ENCODE data around the gene INMT. TPM values are rescaled to one million over a fixed set of nuclear protein-coding genes. Genes with fewer than 3 reads are reported as not detected.

Gene INMT
- total RNA-seq, 4 donors from 2014 or later, result 1.7 to 6.8 (median 4.5) TPM

GRCh38 chr7:30738026-30738915 is 13.7 kb upstream of the INMT start:
- no peak for DNase-seq (ENCODE audit: low spot score in 2 of 2)
- WGBS, 2 donors, result 84 to 88% methylated on average over 6 of the region's 6 CpGs
- H3K4me3 ChIP-seq (ENCODE audit: low read depth, poor library complexity, severe bottlenecking), result no peak overlapping the region
- TF ChIP-seq CTCF (IDR thresholded peaks at IDR 0.05) (no peak), POLR2A (IDR thresholded peaks at IDR 0.05) (no peak)
- intact Hi-C loops (cut with DNase I; ENCODE audit: low total_unique reads), result no loop called here

GRCh38 chr7:30739691-30740090 is 12.2 kb upstream of the INMT start:
- no peak for DNase-seq (ENCODE audit: low spot score in 2 of 2)
- H3K4me3 ChIP-seq (ENCODE audit: low read depth, poor library complexity, severe bottlenecking), result no peak overlapping the region
- TF ChIP-seq POLR2A (IDR thresholded peaks at IDR 0.05) (no peak), CTCF (IDR thresholded peaks at IDR 0.05) (no peak)
- WGBS, 2 donors, result 90 to 98% methylated on average over 2 of the region's 2 CpGs
- intact Hi-C loops (cut with DNase I; ENCODE audit: low total_unique reads), result no loop called here

- DNase-seq (ENCODE audit: low spot score in 2 of 2), result peak; percentile 69 to 95
- no peak overlapping the region for H3K4me3 ChIP-seq (ENCODE audit: low read depth, poor library complexity, severe bottlenecking)
- TF ChIP-seq CTCF (IDR thresholded peaks at IDR 0.05), result peak in 1 of 3 donors; percentile 92
- TF ChIP-seq POLR2A (IDR thresholded peaks at IDR 0.05), result no peak
- intact Hi-C loops (cut with DNase I; ENCODE audit: low total_unique reads), result no loop called here
- WGBS, 2 donors, result 20 to 25% methylated on average over 12 to 14 of the region's 14 CpGs
Measured at GRCh38 chr7:30740417-30741181, 11.3 kb upstream of the INMT start.

- TF ChIP-seq CTCF (IDR thresholded peaks at IDR 0.05), result no peak
- TF ChIP-seq POLR2A (IDR thresholded peaks at IDR 0.05), result no peak
- H3K4me3 ChIP-seq (ENCODE audit: low read depth, poor library complexity, severe bottlenecking), result no peak overlapping the region
- intact Hi-C loops (cut with DNase I; ENCODE audit: low total_unique reads), result no loop called here
- no peak for DNase-seq (ENCODE audit: low spot score in 2 of 2)
- 82 to 83% methylated on average over 8 of the region's 8 CpGs for WGBS, 2 donors
Measured at GRCh38 chr7:30741289-30741688, 10.6 kb upstream of the INMT start.

GRCh38 chr7:30743371-30744074 is 8.4 kb upstream of the INMT start:
- DNase-seq (ENCODE audit: low spot score in 2 of 2), result no peak
- intact Hi-C loops (cut with DNase I; ENCODE audit: low total_unique reads), result no loop called here
- H3K4me3 ChIP-seq (ENCODE audit: low read depth, poor library complexity, severe bottlenecking), result no peak overlapping the region
- TF ChIP-seq CTCF (IDR thresholded peaks at IDR 0.05) (no peak), POLR2A (IDR thresholded peaks at IDR 0.05) (no peak)
- 76 to 80% methylated on average over 8 of the region's 8 CpGs for WGBS, 2 donors
